Stimulated activated CD8-positive, alpha-beta memory T cell treated with anti-CD3 and anti-CD28 coated beads, Interleukin-12 subunit alpha, Interleukin-12 subunit beta, amount 100 ng/mL, for 1 hour (primary cell): ENCODE results near the gene SLC12A1.
"Not testable (repeated sequence)": the region's sequence is repeated elsewhere in the genome, so short reads cannot be mapped to it uniquely, and the experiment has no call there.

Source experiments
- DNase-seq: peaks from one replicate; pipeline ENCODE4 v3.0.0-alpha.2; 2020; ENCODE audit warnings: low read depth

Gene SLC12A1

GRCh38 chr15:48309740-48310139 is 103.6 kb downstream of the SLC12A1 start:
- no peak for DNase-seq

- DNase-seq: no peak
Measured at GRCh38 chr15:48313216-48313615, 107.1 kb downstream of the SLC12A1 start.

GRCh38 chr15:48315041-48315440 is 108.9 kb downstream of the SLC12A1 start:
- DNase-seq: no peak

- DNase-seq: no peak
Measured at GRCh38 chr15:48317221-48317620, 111.1 kb downstream of the SLC12A1 start.

- no peak for DNase-seq
Measured at GRCh38 chr15:48318131-48318530, 112.0 kb downstream of the SLC12A1 start.

GRCh38 chr15:48323294-48323693 is 117.2 kb downstream of the SLC12A1 start:
- DNase-seq: no peak

- no peak for DNase-seq
Measured at GRCh38 chr15:48324949-48325348, 118.8 kb downstream of the SLC12A1 start.

GRCh38 chr15:48325400-48325799 is 119.3 kb downstream of the SLC12A1 start:
- no peak for DNase-seq

GRCh38 chr15:48326180-48326579 is 120.1 kb downstream of the SLC12A1 start:
- not testable (repeated sequence) for DNase-seq

GRCh38 chr15:48330105-48330785 is 124.1 kb downstream of the SLC12A1 start:
- no peak for DNase-seq

GRCh38 chr15:48330855-48331795 is 125.0 kb downstream of the SLC12A1 start, which contains the start of gene DUT:
TSS of gene DUT (plus strand) at chr15:48331429. CDS start at chr15:48331516, 87 bp downstream.
- peak; percentile 61 for DNase-seq

- DNase-seq: peak; percentile 53
Measured at GRCh38 chr15:48331796-48332641, 125.9 kb downstream of the SLC12A1 start.

GRCh38 chr15:48332642-48333034 is 126.5 kb downstream of the SLC12A1 start:
- DNase-seq: no peak

- no peak for DNase-seq
Measured at GRCh38 chr15:48333540-48333939, 127.4 kb downstream of the SLC12A1 start.

GRCh38 chr15:48334260-48334659 is 128.2 kb downstream of the SLC12A1 start:
- DNase-seq: no peak

- DNase-seq: no peak
Measured at GRCh38 chr15:48336940-48337339, 130.8 kb downstream of the SLC12A1 start.

GRCh38 chr15:48337607-48338006 is 131.5 kb downstream of the SLC12A1 start:
- no peak for DNase-seq

GRCh38 chr15:48340111-48340510 is 134.0 kb downstream of the SLC12A1 start:
- no peak for DNase-seq

- DNase-seq: no peak
Measured at GRCh38 chr15:48343865-48344264, 137.8 kb downstream of the SLC12A1 start.

GRCh38 chr15:48345516-48345915 is 139.4 kb downstream of the SLC12A1 start:
- DNase-seq: no peak

- peak; percentile 32 for DNase-seq
Measured at GRCh38 chr15:48352474-48353072, 146.5 kb downstream of the SLC12A1 start.
